AG20443 (cell line): ENCODE data around the gene ZNF672.
"Not testable (repeated sequence)": the region's sequence is repeated elsewhere in the genome, so short reads cannot be mapped to it uniquely, and the experiment has no call there.

Experiments
- DNase-seq: peaks from one replicate; pipeline ENCODE4 v3.0.0; 2012; ENCODE audit warnings: low spot score, mixed read lengths

The ZNF672 gene

GRCh38 chr1:248812736-248813425, 25.1 kb upstream of the ZNF672 start:
- DNase-seq = no peak

GRCh38 chr1:248813546-248813945, 24.5 kb upstream of the ZNF672 start:
- DNase-seq = no peak

GRCh38 chr1:248814351-248814750, 23.7 kb upstream of the ZNF672 start:
- no peak for DNase-seq

- DNase-seq = no peak
These were observed 22.5 kb upstream of the ZNF672 start for GRCh38 chr1:248815407-248816034.

GRCh38 chr1:248816042-248816851, 21.8 kb upstream of the ZNF672 start:
- no peak for DNase-seq

GRCh38 chr1:248817065-248817464, 21.0 kb upstream of the ZNF672 start:
- DNase-seq = no peak

- DNase-seq = no peak
These were observed 19.3 kb upstream of the ZNF672 start for GRCh38 chr1:248818505-248819374.

- DNase-seq = no peak
These were observed 17.9 kb upstream of the ZNF672 start for GRCh38 chr1:248820041-248820585.

- peak; percentile 94 for DNase-seq
These were observed 16.9 kb upstream of the ZNF672 start for GRCh38 chr1:248821101-248821500.

- no peak for DNase-seq
These were observed 16.4 kb upstream of the ZNF672 start for GRCh38 chr1:248821641-248822040.

GRCh38 chr1:248822148-248823032, 15.6 kb upstream of the ZNF672 start:
- no peak for DNase-seq

- DNase-seq = peak; percentile 77
These were observed 14.5 kb upstream of the ZNF672 start for GRCh38 chr1:248823517-248824001.

GRCh38 chr1:248824301-248824700, 13.7 kb upstream of the ZNF672 start:
- no peak for DNase-seq

GRCh38 chr1:248824701-248825100, 13.3 kb upstream of the ZNF672 start:
- no peak for DNase-seq

GRCh38 chr1:248825136-248825535, 12.9 kb upstream of the ZNF672 start:
- no peak for DNase-seq

GRCh38 chr1:248825573-248825908, 12.5 kb upstream of the ZNF672 start:
- no peak for DNase-seq

GRCh38 chr1:248825909-248826760, 11.9 kb upstream of the ZNF672 start, which contains the start of gene SH3BP5L:
TSS of gene SH3BP5L (minus strand) at chr1:248825915. CDS start at chr1:248824935, 980 bp downstream.
- peak; percentile 94 for DNase-seq

GRCh38 chr1:248828845-248829244, 9.2 kb upstream of the ZNF672 start:
- DNase-seq = peak; percentile 46

- DNase-seq = not testable (repeated sequence)
These were observed 7.4 kb upstream of the ZNF672 start for GRCh38 chr1:248830718-248831017.

- no peak for DNase-seq
These were observed 6.2 kb upstream of the ZNF672 start for GRCh38 chr1:248831842-248832241.
